Measurements from ENCODE around the gene NRG3. TPM values are rescaled to one million over a fixed set of nuclear protein-coding genes. Genes with fewer than 3 reads are reported as not detected.

NRG3 gene
- total RNA-seq, 1 donor from 2014 or later = 0.74 TPM

DNA sequence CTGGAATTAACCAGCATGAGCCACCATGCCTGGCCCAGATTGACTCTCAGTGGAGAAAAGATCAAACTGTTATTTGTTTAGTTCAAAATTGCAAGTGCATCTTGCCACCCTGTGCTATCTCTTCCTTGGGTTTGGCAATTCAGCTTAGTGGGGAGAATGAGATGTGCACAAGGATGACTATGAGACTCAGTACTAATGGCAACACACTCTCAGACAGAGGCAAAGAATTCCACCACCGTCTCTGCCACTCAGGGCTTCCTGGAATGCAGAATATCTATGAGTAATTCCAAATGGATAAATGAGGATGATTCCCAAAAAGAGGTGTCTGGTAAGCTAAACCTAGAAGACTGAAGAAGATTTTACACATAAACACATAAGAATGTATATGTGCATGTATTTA, 525.8 kb downstream of the NRG3 start:
- H3K27me3 Mint-ChIP-seq (ENCODE audit: low read depth) = peaks cover 3% of the 10 kb centered on the region
- no peak for DNase-seq (ENCODE audit: low spot score in 2 of 2, unreplicated experiment in 2 of 2)
- H3K4me1 Mint-ChIP-seq = peaks cover 24% of the 10 kb centered on the region
- no peak overlapping the region for H3K27ac Mint-ChIP-seq
- no peaks in the 10 kb centered on the region for H3K36me3 Mint-ChIP-seq
- TF ChIP-seq, protein P1, sequence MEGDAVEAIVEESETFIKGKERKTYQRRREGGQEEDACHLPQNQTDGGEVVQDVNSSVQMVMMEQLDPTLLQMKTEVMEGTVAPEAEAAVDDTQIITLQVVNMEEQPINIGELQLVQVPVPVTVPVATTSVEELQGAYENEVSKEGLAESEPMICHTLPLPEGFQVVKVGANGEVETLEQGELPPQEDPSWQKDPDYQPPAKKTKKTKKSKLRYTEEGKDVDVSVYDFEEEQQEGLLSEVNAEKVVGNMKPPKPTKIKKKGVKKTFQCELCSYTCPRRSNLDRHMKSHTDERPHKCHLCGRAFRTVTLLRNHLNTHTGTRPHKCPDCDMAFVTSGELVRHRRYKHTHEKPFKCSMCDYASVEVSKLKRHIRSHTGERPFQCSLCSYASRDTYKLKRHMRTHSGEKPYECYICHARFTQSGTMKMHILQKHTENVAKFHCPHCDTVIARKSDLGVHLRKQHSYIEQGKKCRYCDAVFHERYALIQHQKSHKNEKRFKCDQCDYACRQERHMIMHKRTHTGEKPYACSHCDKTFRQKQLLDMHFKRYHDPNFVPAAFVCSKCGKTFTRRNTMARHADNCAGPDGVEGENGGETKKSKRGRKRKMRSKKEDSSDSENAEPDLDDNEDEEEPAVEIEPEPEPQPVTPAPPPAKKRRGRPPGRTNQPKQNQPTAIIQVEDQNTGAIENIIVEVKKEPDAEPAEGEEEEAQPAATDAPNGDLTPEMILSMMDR (IDR thresholded peaks at IDR 0.05; ENCODE audit: unreplicated experiment) = no peak
- H3K9me3 Mint-ChIP-seq = no peaks in the 10 kb centered on the region
- H3K4me3 Mint-ChIP-seq = no peak overlapping the region

DNA sequence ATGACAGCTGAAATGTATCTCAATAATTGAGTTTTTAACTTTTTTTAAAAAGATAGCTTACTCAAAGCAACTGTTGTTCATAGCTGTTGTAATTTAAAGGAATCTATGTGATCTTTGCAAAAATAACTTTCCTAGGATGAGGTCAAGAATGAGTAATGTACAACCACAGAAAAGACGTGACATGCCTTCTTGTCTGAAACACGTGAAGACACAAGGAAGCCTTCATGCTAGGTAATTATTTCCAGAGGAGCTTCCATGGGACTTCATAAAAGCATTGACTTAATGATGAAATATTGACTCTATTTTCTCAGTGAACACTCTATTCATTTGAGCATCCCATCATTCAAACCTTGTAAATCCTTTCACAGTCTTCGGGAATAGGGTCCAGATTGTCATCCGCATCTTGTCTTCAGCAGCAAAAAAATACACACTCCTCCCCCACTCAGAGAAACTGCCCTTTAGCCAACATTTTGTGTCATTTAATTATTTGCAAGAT, 528.0 kb downstream of the NRG3 start:
- Mint-ChIP-seq H3K27me3 (ENCODE audit: low read depth) (peaks cover 3% of the 10 kb centered on the region), H3K4me1 (peaks cover 11% of the 10 kb centered on the region), H3K36me3 (no peaks in the 10 kb centered on the region), H3K9me3 (no peaks in the 10 kb centered on the region), H3K27ac (no peak overlapping the region), H3K4me3 (no peak overlapping the region)
- TF ChIP-seq, protein P1 (IDR thresholded peaks at IDR 0.05; ENCODE audit: unreplicated experiment) = no peak
- no peak for DNase-seq (ENCODE audit: low spot score in 2 of 2, unreplicated experiment in 2 of 2)

DNA sequence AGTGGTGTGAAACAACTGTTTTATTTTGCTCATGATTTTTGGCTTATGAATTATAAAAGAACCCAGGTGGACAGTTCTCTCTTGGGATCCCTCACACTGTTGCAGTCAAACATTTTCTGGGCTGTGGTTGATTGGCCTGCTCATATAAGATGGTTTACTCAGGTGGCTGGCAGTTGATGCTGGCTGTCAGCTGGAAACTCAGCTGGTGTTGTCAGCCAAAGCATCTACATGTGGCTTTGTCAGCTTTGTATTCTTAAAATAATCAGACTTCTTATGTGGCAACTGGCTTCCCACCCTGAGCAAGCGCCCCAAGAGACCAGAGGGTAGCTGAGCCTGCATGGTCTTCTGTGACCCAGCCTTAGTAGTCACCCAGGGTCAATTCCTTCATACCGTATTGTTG, 534.7 kb downstream of the NRG3 start:
- no peak for DNase-seq (ENCODE audit: low spot score in 2 of 2, unreplicated experiment in 2 of 2)

DNA sequence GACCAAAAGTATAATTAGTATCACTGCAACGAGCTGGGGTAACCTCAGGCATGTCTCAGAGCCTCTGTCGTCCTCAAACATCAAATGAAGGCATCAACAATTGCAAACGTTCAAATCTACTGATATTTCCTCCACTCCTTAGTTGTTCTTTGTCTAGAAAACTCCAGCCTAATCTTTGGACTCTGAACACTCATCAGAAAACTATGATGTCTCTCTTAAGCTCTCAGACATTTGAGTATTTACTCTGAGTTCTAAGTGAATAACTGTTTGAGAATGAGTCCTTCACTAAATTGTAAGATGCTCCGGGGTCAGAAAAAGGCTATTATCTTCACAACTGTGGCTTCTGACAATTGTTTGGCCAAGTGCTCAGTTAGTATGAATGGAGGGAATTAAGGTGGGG, 536.4 kb downstream of the NRG3 start:
- Mint-ChIP-seq H3K27me3 (ENCODE audit: low read depth) (no peaks in the 10 kb centered on the region), H3K4me1 (no peaks in the 10 kb centered on the region), H3K36me3 (no peaks in the 10 kb centered on the region), H3K4me3 (no peak overlapping the region), H3K27ac (no peak overlapping the region), H3K9me3 (peaks cover 16% of the 10 kb centered on the region)
- TF ChIP-seq, protein P1 (IDR thresholded peaks at IDR 0.05; ENCODE audit: unreplicated experiment) = no peak
- no peak for DNase-seq (ENCODE audit: low spot score in 2 of 2, unreplicated experiment in 2 of 2)

More for the DNA sequence above, 534.7 kb downstream of the NRG3 start:
- H3K36me3 Mint-ChIP-seq = no peaks in the 10 kb centered on the region
- no peaks in the 10 kb centered on the region for H3K4me1 Mint-ChIP-seq
- no peak overlapping the region for H3K27ac Mint-ChIP-seq
- peaks cover 3% of the 10 kb centered on the region for H3K27me3 Mint-ChIP-seq (ENCODE audit: low read depth)
- TF ChIP-seq, protein P1 (IDR thresholded peaks at IDR 0.05; ENCODE audit: unreplicated experiment) = no peak
- H3K9me3 Mint-ChIP-seq = peaks cover 16% of the 10 kb centered on the region
- H3K4me3 Mint-ChIP-seq = no peak overlapping the region

DNA sequence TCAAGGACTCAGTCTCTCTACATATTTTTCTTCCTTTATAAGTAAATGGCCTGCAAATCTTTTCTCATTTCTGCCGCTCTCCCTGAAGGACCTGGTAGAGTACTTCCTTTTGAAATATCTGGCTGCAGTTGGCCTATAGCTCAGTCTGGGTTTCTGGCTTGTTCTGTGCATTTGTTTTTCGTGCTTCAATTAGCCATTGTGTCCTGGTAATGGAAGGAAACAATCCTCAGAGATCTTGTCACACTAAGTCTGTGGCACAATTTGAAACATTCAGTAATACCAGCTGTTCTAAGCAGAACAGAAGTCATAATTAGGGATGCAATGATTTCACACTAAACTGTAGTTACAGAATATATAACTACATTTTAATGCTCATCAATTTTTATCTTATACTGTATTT, 545.0 kb downstream of the NRG3 start:
- H3K27ac Mint-ChIP-seq = no peak overlapping the region
- TF ChIP-seq, protein P1 (IDR thresholded peaks at IDR 0.05; ENCODE audit: unreplicated experiment) = no peak
- no peaks in the 10 kb centered on the region for H3K36me3 Mint-ChIP-seq
- H3K4me1 Mint-ChIP-seq = no peaks in the 10 kb centered on the region
- peaks cover 7% of the 10 kb centered on the region for H3K27me3 Mint-ChIP-seq (ENCODE audit: low read depth)
- H3K4me3 Mint-ChIP-seq = no peak overlapping the region
- no peak for DNase-seq (ENCODE audit: low spot score in 2 of 2, unreplicated experiment in 2 of 2)
- H3K9me3 Mint-ChIP-seq = no peaks in the 10 kb centered on the region

DNA sequence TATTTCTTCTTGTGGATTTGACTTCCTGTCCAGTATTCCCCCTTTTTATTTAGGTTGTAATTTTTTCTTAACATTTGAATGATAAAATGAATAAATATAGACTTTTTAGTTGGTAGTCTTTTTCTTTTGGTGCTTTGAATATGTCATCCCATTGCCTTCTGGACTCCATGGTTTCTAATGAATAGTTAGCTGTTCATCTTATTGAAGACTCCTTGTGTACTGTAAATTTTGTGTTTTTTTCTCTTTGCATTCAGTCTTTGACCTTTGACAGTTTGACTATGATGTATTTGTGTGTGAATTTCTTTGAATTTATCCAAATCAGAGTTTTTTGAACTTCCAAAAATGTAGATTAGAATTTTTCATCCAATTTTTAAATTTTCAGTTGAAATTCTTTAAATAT, 554.3 kb downstream of the NRG3 start:
- TF ChIP-seq, protein P1 (IDR thresholded peaks at IDR 0.05; ENCODE audit: unreplicated experiment) = no peak
- H3K36me3 Mint-ChIP-seq = peaks cover 2% of the 10 kb centered on the region
- H3K27me3 Mint-ChIP-seq (ENCODE audit: low read depth) = no peaks in the 10 kb centered on the region
- no peaks in the 10 kb centered on the region for H3K4me1 Mint-ChIP-seq
- no peak overlapping the region for H3K4me3 Mint-ChIP-seq
- H3K9me3 Mint-ChIP-seq = peaks cover 76% of the 10 kb centered on the region
- H3K27ac Mint-ChIP-seq = no peak overlapping the region
- DNase-seq (ENCODE audit: low spot score in 2 of 2, unreplicated experiment in 2 of 2) = no peak

Measured in mesothelial cell of epicardium (in vitro differentiated cells).